ENCODE results near the gene DACT3.

DNA sequence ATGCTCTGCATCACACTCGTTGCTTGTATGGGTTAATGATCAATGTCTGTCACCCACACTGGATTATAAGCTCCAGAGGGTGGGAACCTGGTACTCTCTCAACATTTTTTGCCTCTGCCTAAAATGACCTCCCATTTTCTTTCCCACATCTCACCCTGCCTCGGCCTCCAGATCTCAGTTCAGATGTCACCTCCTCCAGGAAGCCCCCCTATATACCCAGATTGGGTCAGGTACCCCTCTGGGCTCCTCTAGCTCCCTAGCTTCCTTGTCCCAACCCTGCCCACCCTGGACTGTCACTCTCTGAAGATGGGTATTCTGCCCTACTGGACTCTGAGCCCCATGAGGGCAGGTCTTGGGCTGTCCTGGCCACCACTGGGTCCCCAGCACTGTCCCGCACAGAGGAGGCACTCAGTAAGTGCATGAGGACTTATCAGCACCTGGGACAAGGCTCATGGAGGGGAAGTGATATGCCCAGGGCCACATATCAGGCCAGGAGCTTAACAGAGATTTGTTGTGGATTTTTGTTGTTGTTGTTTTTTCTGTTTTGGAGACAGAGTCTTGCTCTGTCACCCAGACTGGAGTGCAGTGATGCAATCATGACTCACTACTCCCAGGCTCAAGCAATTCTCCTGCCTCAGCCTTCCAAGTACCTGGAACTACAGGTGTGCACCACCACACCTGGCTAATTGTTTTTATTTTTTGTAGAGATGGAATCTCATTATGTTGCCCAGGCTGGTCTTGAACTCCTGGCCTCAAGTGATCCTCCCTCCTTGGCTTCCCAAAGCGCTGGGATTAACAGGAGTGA lies 32.1 kb upstream of the DACT3 start:
- no peak for TF ChIP-seq CTBP1 (IDR thresholded peaks at IDR 0.05; ENCODE audit: borderline replicate concordance)
- no peak for TF ChIP-seq SUZ12 (IDR thresholded peaks at IDR 0.05)

Measured in HEK293T (cell line).